ENCODE measurements around the gene KDM4E.
"Not testable (repeated sequence)": the region's sequence is repeated elsewhere in the genome, so short reads cannot be mapped to it uniquely, and the experiment has no call there.

KDM4E gene

GRCh38 chr11:95016139-95016538, 8.9 kb upstream of the KDM4E start:
- Histone ChIP-seq H3K4me3 (ENCODE audit: extremely low read depth, insufficient read depth, low read length, poor library complexity, severe bottlenecking) (no peak overlapping the region), H3K4me1 (ENCODE audit: control insufficient read depth, insufficient read depth, low read length, poor library complexity, severe bottlenecking) (no peaks in the 10 kb centered on the region), H3K9me3 (ENCODE audit: control insufficient read depth, low read length) (no peaks in the 10 kb centered on the region), H3K27ac (ENCODE audit: low read depth, low read length, severe bottlenecking) (no peak overlapping the region), H3K36me3 (ENCODE audit: control insufficient read depth, insufficient read depth, low read length) (no peaks in the 10 kb centered on the region)
- WGBS, 2 experiments (ENCODE audit: insufficient coverage in 2 of 2): 81% methylated on average over 2 of the region's 2 CpGs; no CpG with 5 or more reads in 1 of the 2 experiments

DNA sequence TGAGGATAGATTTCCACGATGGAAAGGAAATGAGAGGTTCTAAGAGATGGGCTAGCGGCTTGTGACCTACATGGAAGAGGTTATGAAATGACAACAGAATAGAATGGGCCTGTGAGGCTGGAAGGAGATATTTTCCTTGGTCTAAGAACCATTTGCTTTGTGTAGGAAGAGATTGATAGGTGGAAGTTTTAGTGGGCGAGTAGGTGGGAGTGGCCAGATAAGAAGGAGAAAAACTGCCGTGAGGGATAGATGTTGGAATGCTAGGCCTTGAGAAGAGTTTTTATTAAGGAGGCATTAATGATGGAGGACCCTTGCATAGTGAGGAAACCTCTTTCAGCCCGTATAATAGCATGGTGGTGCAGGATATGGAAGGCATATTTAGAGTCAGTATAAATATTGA, 3.6 kb upstream of the KDM4E start:
- not testable (repeated sequence) for H3K4me1 ChIP-seq (ENCODE audit: control insufficient read depth, insufficient read depth, low read length, poor library complexity, severe bottlenecking); H3K36me3 ChIP-seq (ENCODE audit: control insufficient read depth, insufficient read depth, low read length); H3K9me3 ChIP-seq (ENCODE audit: control insufficient read depth, low read length); H3K27ac ChIP-seq (ENCODE audit: low read depth, low read length, severe bottlenecking); H3K4me3 ChIP-seq (ENCODE audit: extremely low read depth, insufficient read depth, low read length, poor library complexity, severe bottlenecking)
- 92 to 97% methylated on average over 5 of the region's 5 CpGs for WGBS, 2 experiments (ENCODE audit: insufficient coverage in 2 of 2)

DNA sequence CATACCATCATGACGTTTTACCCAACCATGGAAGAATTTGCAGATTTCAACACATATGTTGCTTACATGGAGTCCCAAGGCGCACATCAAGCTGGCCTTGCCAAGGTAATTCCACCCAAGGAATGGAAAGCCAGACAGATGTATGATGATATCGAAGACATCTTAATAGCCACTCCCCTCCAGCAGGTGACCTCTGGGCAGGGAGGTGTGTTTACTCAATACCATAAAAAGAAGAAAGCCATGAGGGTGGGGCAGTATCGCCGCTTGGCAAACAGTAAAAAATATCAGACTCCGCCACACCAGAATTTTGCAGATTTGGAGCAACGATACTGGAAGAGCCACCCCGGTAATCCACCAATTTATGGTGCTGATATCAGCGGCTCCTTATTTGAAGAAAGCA, 536 bp downstream of the KDM4E start:
- H3K36me3 ChIP-seq (ENCODE audit: control insufficient read depth, insufficient read depth, low read length); H3K4me1 ChIP-seq (ENCODE audit: control insufficient read depth, insufficient read depth, low read length, poor library complexity, severe bottlenecking); H3K4me3 ChIP-seq (ENCODE audit: extremely low read depth, insufficient read depth, low read length, poor library complexity, severe bottlenecking); H3K9me3 ChIP-seq (ENCODE audit: control insufficient read depth, low read length); H3K27ac ChIP-seq (ENCODE audit: low read depth, low read length, severe bottlenecking): not testable (repeated sequence)
- WGBS, 2 experiments (ENCODE audit: insufficient coverage in 2 of 2): no CpG with 5 or more reads among the region's 9 CpGs

GRCh38 chr11:95028357-95028756, 3.3 kb downstream of the KDM4E start:
- Histone ChIP-seq H3K9me3 (ENCODE audit: control insufficient read depth, low read length) (no peaks in the 10 kb centered on the region), H3K4me1 (ENCODE audit: control insufficient read depth, insufficient read depth, low read length, poor library complexity, severe bottlenecking) (no peaks in the 10 kb centered on the region), H3K27ac (ENCODE audit: low read depth, low read length, severe bottlenecking) (no peak overlapping the region), H3K36me3 (ENCODE audit: control insufficient read depth, insufficient read depth, low read length) (no peaks in the 10 kb centered on the region), H3K4me3 (ENCODE audit: extremely low read depth, insufficient read depth, low read length, poor library complexity, severe bottlenecking) (no peak overlapping the region)
- no CpG with 5 or more reads among the region's 3 CpGs for WGBS, 2 experiments (ENCODE audit: insufficient coverage in 2 of 2)

DNA sequence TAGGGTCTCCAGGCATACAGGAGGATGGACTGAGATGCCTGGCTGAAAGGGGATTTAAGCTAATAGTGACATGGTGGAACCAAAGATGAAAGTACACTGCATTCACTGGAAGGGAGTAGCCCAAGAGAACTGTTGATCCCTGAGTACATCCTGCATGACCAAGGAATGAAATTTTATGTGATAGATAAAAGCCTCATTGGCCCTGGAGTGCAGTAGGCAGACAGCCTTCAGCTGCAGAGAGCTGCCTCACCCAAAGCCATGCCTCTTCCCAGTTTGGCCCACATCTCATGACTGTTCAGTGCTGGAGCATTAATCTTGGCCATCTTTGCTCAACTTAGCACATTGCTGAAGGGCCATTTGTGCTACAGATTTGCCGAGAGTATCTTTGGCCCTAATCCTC, 8.0 kb downstream of the KDM4E start:
- Histone ChIP-seq H3K4me1 (ENCODE audit: control insufficient read depth, insufficient read depth, low read length, poor library complexity, severe bottlenecking) (no peaks in the 10 kb centered on the region), H3K4me3 (ENCODE audit: extremely low read depth, insufficient read depth, low read length, poor library complexity, severe bottlenecking) (no peak overlapping the region), H3K36me3 (ENCODE audit: control insufficient read depth, insufficient read depth, low read length) (no peaks in the 10 kb centered on the region), H3K27ac (ENCODE audit: low read depth, low read length, severe bottlenecking) (no peak overlapping the region), H3K9me3 (ENCODE audit: control insufficient read depth, low read length) (no peaks in the 10 kb centered on the region)
- 91 to 100% methylated on average over 1 of the region's 1 CpG for WGBS, 2 experiments (ENCODE audit: insufficient coverage in 2 of 2)

DNA sequence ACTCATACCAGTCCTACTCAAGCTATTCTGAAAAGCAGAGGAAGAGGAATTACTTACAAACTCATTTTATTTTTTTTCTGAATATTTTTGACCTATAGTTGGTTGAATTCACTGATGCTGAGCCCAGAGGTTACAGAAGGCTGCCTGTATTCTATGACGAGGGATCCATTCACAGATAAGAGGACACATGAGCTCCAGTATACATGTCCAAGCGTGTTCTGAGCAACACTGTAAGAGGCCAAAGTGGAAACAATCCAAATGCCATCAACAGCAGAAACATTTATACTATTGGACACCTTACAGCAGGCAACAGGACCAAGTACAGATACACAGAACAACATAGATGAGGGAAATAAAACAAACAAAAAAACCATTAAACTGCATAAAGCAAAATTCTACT, 10.3 kb downstream of the KDM4E start:
- 86 to 100% methylated on average over 2 of the region's 2 CpGs for WGBS, 2 experiments (ENCODE audit: insufficient coverage in 2 of 2)
- no peak overlapping the region for H3K27ac ChIP-seq (ENCODE audit: low read depth, low read length, severe bottlenecking)
- no peak overlapping the region for H3K4me3 ChIP-seq (ENCODE audit: extremely low read depth, insufficient read depth, low read length, poor library complexity, severe bottlenecking)
- no peaks in the 10 kb centered on the region for H3K4me1 ChIP-seq (ENCODE audit: control insufficient read depth, insufficient read depth, low read length, poor library complexity, severe bottlenecking)
- H3K36me3 ChIP-seq (ENCODE audit: control insufficient read depth, insufficient read depth, low read length): no peaks in the 10 kb centered on the region
- H3K9me3 ChIP-seq (ENCODE audit: control insufficient read depth, low read length): no peaks in the 10 kb centered on the region

DNA sequence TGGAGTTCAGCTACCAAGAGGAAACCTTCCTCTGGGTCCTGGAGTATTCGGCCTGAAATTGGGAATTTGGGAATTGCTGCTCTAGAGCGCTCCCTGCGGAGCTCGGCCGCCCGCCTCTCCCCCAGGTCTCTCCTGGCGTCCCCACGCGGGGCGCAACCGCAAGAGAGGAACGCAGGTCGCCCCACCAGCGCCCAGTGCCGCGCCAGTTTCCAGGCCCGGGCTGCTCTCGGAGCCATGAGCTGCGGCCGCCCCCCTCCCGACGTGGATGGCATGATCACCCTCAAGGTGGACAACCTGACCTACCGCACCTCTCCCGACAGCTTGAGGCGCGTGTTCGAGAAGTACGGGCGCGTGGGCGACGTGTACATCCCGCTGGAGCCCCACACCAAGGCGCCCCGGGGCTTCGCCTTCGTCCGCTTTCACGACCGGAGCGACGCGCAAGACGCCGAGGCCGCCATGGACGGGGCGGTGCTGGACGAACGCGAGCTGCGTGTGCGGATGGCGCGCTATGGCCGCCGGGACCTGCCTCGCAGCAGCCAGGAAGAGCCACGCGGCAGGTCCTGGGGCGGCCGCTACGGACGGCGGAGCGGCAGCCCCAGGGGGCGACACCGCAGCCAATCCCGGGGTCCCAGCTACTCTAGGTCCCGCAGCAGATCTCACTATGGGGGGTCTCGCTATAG, 12.4 kb downstream of the KDM4E start:
- H3K27ac ChIP-seq (ENCODE audit: low read depth, low read length, severe bottlenecking); H3K4me3 ChIP-seq (ENCODE audit: extremely low read depth, insufficient read depth, low read length, poor library complexity, severe bottlenecking); H3K9me3 ChIP-seq (ENCODE audit: control insufficient read depth, low read length); H3K36me3 ChIP-seq (ENCODE audit: control insufficient read depth, insufficient read depth, low read length); H3K4me1 ChIP-seq (ENCODE audit: control insufficient read depth, insufficient read depth, low read length, poor library complexity, severe bottlenecking): not testable (repeated sequence)
- WGBS, 2 experiments (ENCODE audit: insufficient coverage in 2 of 2): 97% methylated on average over 65 to 71 of the region's 71 CpGs

- H3K36me3 ChIP-seq (ENCODE audit: control insufficient read depth, insufficient read depth, low read length): no peaks in the 10 kb centered on the region
- peaks cover 4% of the 10 kb centered on the region for H3K4me1 ChIP-seq (ENCODE audit: control insufficient read depth, insufficient read depth, low read length, poor library complexity, severe bottlenecking)
- H3K4me3 ChIP-seq (ENCODE audit: extremely low read depth, insufficient read depth, low read length, poor library complexity, severe bottlenecking): no peak overlapping the region
- H3K27ac ChIP-seq (ENCODE audit: low read depth, low read length, severe bottlenecking): no peak overlapping the region
- no CpG with 5 or more reads among the region's 1 CpG for WGBS, 2 experiments (ENCODE audit: insufficient coverage in 2 of 2)
- H3K9me3 ChIP-seq (ENCODE audit: control insufficient read depth, low read length): no peaks in the 10 kb centered on the region
Observed at GRCh38 chr11:95042239-95042638, 17.2 kb downstream of the KDM4E start.

GRCh38 chr11:95042906-95043305, 17.8 kb downstream of the KDM4E start:
- no peak overlapping the region for H3K27ac ChIP-seq (ENCODE audit: low read depth, low read length, severe bottlenecking)
- no peaks in the 10 kb centered on the region for H3K36me3 ChIP-seq (ENCODE audit: control insufficient read depth, insufficient read depth, low read length)
- 96 to 100% methylated on average over 3 of the region's 3 CpGs for WGBS, 2 experiments (ENCODE audit: insufficient coverage in 2 of 2)
- no peak overlapping the region for H3K4me3 ChIP-seq (ENCODE audit: extremely low read depth, insufficient read depth, low read length, poor library complexity, severe bottlenecking)
- H3K9me3 ChIP-seq (ENCODE audit: control insufficient read depth, low read length): no peaks in the 10 kb centered on the region
- peaks cover 4% of the 10 kb centered on the region for H3K4me1 ChIP-seq (ENCODE audit: control insufficient read depth, insufficient read depth, low read length, poor library complexity, severe bottlenecking)

- Histone ChIP-seq H3K4me3 (ENCODE audit: extremely low read depth, insufficient read depth, low read length, poor library complexity, severe bottlenecking) (no peak overlapping the region), H3K36me3 (ENCODE audit: control insufficient read depth, insufficient read depth, low read length) (no peaks in the 10 kb centered on the region), H3K9me3 (ENCODE audit: control insufficient read depth, low read length) (no peaks in the 10 kb centered on the region), H3K4me1 (ENCODE audit: control insufficient read depth, insufficient read depth, low read length, poor library complexity, severe bottlenecking) (peaks cover 4% of the 10 kb centered on the region), H3K27ac (ENCODE audit: low read depth, low read length, severe bottlenecking) (no peak overlapping the region)
- WGBS, 2 experiments (ENCODE audit: insufficient coverage in 2 of 2): 75 to 90% methylated on average over 3 of the region's 4 CpGs
Observed at GRCh38 chr11:95044010-95044409, 19.0 kb downstream of the KDM4E start.

DNA sequence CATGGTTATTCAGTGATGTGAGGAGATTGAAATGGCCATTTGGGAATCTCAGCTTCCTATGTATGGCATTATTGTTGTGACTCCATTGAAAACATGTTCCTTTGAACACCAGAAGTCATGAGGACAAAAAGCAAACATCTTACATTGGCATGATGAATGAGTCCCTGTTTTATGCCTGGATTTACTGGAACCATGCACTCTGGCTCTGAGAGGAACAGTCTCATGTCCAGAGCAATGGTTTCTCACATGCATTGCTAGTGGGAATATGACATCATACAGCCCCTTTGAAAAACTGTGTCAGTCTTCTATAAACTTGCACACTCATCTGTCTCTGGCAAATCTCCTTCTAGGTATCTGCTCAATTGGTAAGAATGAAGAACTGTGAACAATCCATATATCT, 20.8 kb downstream of the KDM4E start:
- Histone ChIP-seq H3K36me3 (ENCODE audit: control insufficient read depth, insufficient read depth, low read length) (no peaks in the 10 kb centered on the region), H3K4me1 (ENCODE audit: control insufficient read depth, insufficient read depth, low read length, poor library complexity, severe bottlenecking) (peaks cover 4% of the 10 kb centered on the region), H3K9me3 (ENCODE audit: control insufficient read depth, low read length) (no peaks in the 10 kb centered on the region), H3K27ac (ENCODE audit: low read depth, low read length, severe bottlenecking) (no peak overlapping the region), H3K4me3 (ENCODE audit: extremely low read depth, insufficient read depth, low read length, poor library complexity, severe bottlenecking) (no peak overlapping the region)

All from mesodermal cell (in vitro differentiated cells).